ENCODE data around the gene CAPN11. TPM values are rescaled to one million over a fixed set of nuclear protein-coding genes. Genes with fewer than 3 reads are reported as not detected.
A peak's percentile ranks its signal among the peaks of the same experiment; 100 is the strongest.

CAPN11 gene
- total and polyA plus RNA-seq, 9 of the 15 experiments (the other 6 are each of a cell fraction or from before 2014, with no cell fraction given) = 0.03 to 0.61 (median 0.17) TPM; not detected in 1

- TF ChIP-seq SMAD2 (IDR thresholded peaks at IDR 0.05; ENCODE audit: low read depth, low read length) (no peak), HSF4 (CRISPR knock-in tag; IDR thresholded peaks at IDR 0.05; ENCODE audit: borderline replicate concordance) (no peak), MEIS2 (IDR thresholded peaks at IDR 0.05; ENCODE audit: partially characterized antibody) (no peak), E2F4 (CRISPR knock-in tag; IDR thresholded peaks at IDR 0.05; ENCODE audit: low read depth) (no peak), ZNF274 (IDR thresholded peaks at IDR 0.05; ENCODE audit: borderline replicate concordance, low read depth, low read length) (no peak), TAL1 (IDR thresholded peaks at IDR 0.05) (no peak), ZNF699 (CRISPR knock-in tag; IDR thresholded peaks at IDR 0.05; ENCODE audit: insufficient replicate concordance) (no peak), LEF1 (IDR thresholded peaks at IDR 0.05) (no peak), NONO (IDR thresholded peaks at IDR 0.05; ENCODE audit: low read depth in 2 of 2, low read length in 1 of 2) (no peak), FOXP1 (CRISPR knock-in tag; IDR thresholded peaks at IDR 0.05) (peak; percentile 37; the same call in 1 of the 2 replicates)
- TF ChIP-seq, protein P1, sequence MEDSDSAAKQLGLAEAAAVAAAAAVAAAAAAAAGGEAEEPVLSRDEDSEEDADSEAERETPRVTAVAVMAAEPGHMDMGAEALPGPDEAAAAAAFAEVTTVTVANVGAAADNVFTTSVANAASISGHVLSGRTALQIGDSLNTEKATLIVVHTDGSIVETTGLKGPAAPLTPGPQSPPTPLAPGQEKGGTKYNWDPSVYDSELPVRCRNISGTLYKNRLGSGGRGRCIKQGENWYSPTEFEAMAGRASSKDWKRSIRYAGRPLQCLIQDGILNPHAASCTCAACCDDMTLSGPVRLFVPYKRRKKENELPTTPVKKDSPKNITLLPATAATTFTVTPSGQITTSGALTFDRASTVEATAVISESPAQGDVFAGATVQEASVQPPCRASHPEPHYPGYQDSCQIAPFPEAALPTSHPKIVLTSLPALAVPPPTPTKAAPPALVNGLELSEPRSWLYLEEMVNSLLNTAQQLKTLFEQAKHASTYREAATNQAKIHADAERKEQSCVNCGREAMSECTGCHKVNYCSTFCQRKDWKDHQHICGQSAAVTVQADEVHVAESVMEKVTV (CRISPR knock-in tag; IDR thresholded peaks at IDR 0.05) = no peak
- TF ChIP-seq, protein P2, sequence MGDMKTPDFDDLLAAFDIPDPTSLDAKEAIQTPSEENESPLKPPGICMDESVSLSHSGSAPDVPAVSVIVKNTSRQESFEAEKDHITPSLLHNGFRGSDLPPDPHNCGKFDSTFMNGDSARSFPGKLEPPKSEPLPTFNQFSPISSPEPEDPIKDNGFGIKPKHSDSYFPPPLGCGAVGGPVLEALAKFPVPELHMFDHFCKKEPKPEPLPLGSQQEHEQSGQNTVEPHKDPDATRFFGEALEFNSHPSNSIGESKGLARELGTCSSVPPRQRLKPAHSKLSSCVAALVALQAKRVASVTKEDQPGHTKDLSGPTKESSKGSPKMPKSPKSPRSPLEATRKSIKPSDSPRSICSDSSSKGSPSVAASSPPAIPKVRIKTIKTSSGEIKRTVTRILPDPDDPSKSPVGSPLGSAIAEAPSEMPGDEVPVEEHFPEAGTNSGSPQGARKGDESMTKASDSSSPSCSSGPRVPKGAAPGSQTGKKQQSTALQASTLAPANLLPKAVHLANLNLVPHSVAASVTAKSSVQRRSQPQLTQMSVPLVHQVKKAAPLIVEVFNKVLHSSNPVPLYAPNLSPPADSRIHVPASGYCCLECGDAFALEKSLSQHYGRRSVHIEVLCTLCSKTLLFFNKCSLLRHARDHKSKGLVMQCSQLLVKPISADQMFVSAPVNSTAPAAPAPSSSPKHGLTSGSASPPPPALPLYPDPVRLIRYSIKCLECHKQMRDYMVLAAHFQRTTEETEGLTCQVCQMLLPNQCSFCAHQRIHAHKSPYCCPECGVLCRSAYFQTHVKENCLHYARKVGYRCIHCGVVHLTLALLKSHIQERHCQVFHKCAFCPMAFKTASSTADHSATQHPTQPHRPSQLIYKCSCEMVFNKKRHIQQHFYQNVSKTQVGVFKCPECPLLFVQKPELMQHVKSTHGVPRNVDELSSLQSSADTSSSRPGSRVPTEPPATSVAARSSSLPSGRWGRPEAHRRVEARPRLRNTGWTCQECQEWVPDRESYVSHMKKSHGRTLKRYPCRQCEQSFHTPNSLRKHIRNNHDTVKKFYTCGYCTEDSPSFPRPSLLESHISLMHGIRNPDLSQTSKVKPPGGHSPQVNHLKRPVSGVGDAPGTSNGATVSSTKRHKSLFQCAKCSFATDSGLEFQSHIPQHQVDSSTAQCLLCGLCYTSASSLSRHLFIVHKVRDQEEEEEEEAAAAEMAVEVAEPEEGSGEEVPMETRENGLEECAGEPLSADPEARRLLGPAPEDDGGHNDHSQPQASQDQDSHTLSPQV (IDR thresholded peaks at IDR 0.05) = peak; percentile 98
- TF ChIP-seq, protein P3, sequence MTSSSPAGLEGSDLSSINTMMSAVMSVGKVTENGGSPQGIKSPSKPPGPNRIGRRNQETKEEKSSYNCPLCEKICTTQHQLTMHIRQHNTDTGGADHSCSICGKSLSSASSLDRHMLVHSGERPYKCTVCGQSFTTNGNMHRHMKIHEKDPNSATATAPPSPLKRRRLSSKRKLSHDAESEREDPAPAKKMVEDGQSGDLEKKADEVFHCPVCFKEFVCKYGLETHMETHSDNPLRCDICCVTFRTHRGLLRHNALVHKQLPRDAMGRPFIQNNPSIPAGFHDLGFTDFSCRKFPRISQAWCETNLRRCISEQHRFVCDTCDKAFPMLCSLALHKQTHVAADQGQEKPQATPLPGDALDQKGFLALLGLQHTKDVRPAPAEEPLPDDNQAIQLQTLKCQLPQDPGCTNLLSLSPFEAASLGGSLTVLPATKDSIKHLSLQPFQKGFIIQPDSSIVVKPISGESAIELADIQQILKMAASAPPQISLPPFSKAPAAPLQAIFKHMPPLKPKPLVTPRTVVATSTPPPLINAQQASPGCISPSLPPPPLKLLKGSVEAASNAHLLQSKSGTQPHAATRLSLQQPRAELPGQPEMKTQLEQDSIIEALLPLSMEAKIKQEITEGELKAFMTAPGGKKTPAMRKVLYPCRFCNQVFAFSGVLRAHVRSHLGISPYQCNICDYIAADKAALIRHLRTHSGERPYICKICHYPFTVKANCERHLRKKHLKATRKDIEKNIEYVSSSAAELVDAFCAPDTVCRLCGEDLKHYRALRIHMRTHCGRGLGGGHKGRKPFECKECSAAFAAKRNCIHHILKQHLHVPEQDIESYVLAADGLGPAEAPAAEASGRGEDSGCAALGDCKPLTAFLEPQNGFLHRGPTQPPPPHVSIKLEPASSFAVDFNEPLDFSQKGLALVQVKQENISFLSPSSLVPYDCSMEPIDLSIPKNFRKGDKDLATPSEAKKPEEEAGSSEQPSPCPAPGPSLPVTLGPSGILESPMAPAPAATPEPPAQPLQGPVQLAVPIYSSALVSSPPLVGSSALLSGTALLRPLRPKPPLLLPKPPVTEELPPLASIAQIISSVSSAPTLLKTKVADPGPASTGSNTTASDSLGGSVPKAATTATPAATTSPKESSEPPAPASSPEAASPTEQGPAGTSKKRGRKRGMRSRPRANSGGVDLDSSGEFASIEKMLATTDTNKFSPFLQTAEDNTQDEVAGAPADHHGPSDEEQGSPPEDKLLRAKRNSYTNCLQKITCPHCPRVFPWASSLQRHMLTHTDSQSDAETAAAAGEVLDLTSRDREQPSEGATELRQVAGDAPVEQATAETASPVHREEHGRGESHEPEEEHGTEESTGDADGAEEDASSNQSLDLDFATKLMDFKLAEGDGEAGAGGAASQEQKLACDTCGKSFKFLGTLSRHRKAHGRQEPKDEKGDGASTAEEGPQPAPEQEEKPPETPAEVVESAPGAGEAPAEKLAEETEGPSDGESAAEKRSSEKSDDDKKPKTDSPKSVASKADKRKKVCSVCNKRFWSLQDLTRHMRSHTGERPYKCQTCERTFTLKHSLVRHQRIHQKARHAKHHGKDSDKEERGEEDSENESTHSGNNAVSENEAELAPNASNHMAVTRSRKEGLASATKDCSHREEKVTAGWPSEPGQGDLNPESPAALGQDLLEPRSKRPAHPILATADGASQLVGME (CRISPR knock-in tag; IDR thresholded peaks at IDR 0.05) = no peak
These were observed 43.2 kb downstream of the CAPN11 start (continued) for GRCh38 chr6:44201638-44202303.

Data from K562 (cell line).